Activated naive CD4-positive, alpha-beta T cell treated with anti-CD3 and anti-CD28 coated beads, Interleukin-2, amount 50 U/mL, for 16 hours (primary cell): ENCODE results near the gene EHBP1L1.

Experiments
- DNase-seq: peaks from one replicate; pipeline ENCODE4 v3.0.0-alpha.2; 2020

The EHBP1L1 gene

GRCh38 chr11:65599216-65599954 is 23.5 kb downstream of the EHBP1L1 start:
- no peak for DNase-seq

GRCh38 chr11:65599955-65600246 is 24.0 kb downstream of the EHBP1L1 start:
- no peak for DNase-seq

GRCh38 chr11:65604258-65604657 is 28.4 kb downstream of the EHBP1L1 start:
- DNase-seq: no peak

- DNase-seq: no peak
These were observed 31.2 kb downstream of the EHBP1L1 start for GRCh38 chr11:65606876-65607613.

- DNase-seq: no peak
These were observed 32.0 kb downstream of the EHBP1L1 start for GRCh38 chr11:65607614-65608426.

- no peak for DNase-seq
These were observed 33.4 kb downstream of the EHBP1L1 start for GRCh38 chr11:65609229-65609628.

- DNase-seq: no peak
These were observed 33.8 kb downstream of the EHBP1L1 start for GRCh38 chr11:65609665-65610064.

GRCh38 chr11:65610404-65610803 is 34.6 kb downstream of the EHBP1L1 start:
- no peak for DNase-seq

GRCh38 chr11:65611028-65611757 is 35.3 kb downstream of the EHBP1L1 start:
- DNase-seq: no peak

GRCh38 chr11:65611758-65612603 is 36.1 kb downstream of the EHBP1L1 start:
- DNase-seq: no peak

- DNase-seq: no peak
These were observed 36.8 kb downstream of the EHBP1L1 start for GRCh38 chr11:65612691-65613090.

GRCh38 chr11:65613091-65613928 is 37.5 kb downstream of the EHBP1L1 start:
- no peak for DNase-seq

- DNase-seq: peak; percentile 100
These were observed 39.5 kb downstream of the EHBP1L1 start, which contains the start of gene PCNX3 for GRCh38 chr11:65615229-65615949. TSS of gene PCNX3 (plus strand) at chr11:65615776. CDS start at chr11:65616312, 536 bp downstream.

- DNase-seq: peak; percentile 38
These were observed 40.2 kb downstream of the EHBP1L1 start for GRCh38 chr11:65615950-65616574.

GRCh38 chr11:65616575-65617001 is 40.7 kb downstream of the EHBP1L1 start:
- DNase-seq: peak; percentile 29

- no peak for DNase-seq
These were observed 41.4 kb downstream of the EHBP1L1 start for GRCh38 chr11:65617136-65617850.

GRCh38 chr11:65617990-65618751 is 42.3 kb downstream of the EHBP1L1 start:
- no peak for DNase-seq

GRCh38 chr11:65618763-65619162 is 42.9 kb downstream of the EHBP1L1 start:
- no peak for DNase-seq
